Measurements from ENCODE around the gene MON2. TPM values are rescaled to one million over a fixed set of nuclear protein-coding genes. Genes with fewer than 3 reads are reported as not detected.
A peak's percentile ranks its signal among the peaks of the same experiment; 100 is the strongest.

Gene MON2
- total RNA-seq, 2 donors from 2014 or later, result 30.3 to 43.3 TPM

GRCh38 chr12:62469704-62470103 is 3.1 kb downstream of the MON2 start:
- no peaks in the 10 kb centered on the region for H3K4me1 ChIP-seq (ENCODE audit: control insufficient read depth, insufficient read depth, low read length)
- peak overlapping the region; percentile 98 for H3K4me3 ChIP-seq (ENCODE audit: low read length)
- TF ChIP-seq, protein P1, sequence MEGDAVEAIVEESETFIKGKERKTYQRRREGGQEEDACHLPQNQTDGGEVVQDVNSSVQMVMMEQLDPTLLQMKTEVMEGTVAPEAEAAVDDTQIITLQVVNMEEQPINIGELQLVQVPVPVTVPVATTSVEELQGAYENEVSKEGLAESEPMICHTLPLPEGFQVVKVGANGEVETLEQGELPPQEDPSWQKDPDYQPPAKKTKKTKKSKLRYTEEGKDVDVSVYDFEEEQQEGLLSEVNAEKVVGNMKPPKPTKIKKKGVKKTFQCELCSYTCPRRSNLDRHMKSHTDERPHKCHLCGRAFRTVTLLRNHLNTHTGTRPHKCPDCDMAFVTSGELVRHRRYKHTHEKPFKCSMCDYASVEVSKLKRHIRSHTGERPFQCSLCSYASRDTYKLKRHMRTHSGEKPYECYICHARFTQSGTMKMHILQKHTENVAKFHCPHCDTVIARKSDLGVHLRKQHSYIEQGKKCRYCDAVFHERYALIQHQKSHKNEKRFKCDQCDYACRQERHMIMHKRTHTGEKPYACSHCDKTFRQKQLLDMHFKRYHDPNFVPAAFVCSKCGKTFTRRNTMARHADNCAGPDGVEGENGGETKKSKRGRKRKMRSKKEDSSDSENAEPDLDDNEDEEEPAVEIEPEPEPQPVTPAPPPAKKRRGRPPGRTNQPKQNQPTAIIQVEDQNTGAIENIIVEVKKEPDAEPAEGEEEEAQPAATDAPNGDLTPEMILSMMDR (conservative IDR thresholded peaks at IDR 0.05), result no peak
- H3K9me3 Mint-ChIP-seq, result peaks cover 3% of the 10 kb centered on the region
- peaks cover 2% of the 10 kb centered on the region for H3K36me3 Mint-ChIP-seq (ENCODE audit: low read depth)
- no peak overlapping the region for H3K27ac Mint-ChIP-seq
- H3K4me1 Mint-ChIP-seq, result peaks cover 10% of the 10 kb centered on the region
- no peak overlapping the region for H3K9ac ChIP-seq (ENCODE audit: extremely low read depth, low read length, poor library complexity, severe bottlenecking)
- WGBS, 2 experiments (ENCODE audit: insufficient coverage in 1 of 2, insufficient read length in 1 of 2), result 96 to 100% methylated on average over 1 to 2 of the region's 2 CpGs
- H3K27me3 Mint-ChIP-seq (ENCODE audit: insufficient read depth), result no peaks in the 10 kb centered on the region
- H3K27ac ChIP-seq (ENCODE audit: low read depth, low read length), result no peak overlapping the region
- no peaks in the 10 kb centered on the region for H3K27me3 ChIP-seq (ENCODE audit: control insufficient read depth, insufficient read depth, low read length, poor library complexity, severe bottlenecking)
- no peak for DNase-seq
- peaks cover 8% of the 10 kb centered on the region for H3K36me3 ChIP-seq (ENCODE audit: control insufficient read depth, insufficient read depth, low read length)
- no peak overlapping the region for H3K4me3 Mint-ChIP-seq
- peaks cover 2% of the 10 kb centered on the region for H3K9me3 ChIP-seq (ENCODE audit: control insufficient read depth, low read length)

DNA sequence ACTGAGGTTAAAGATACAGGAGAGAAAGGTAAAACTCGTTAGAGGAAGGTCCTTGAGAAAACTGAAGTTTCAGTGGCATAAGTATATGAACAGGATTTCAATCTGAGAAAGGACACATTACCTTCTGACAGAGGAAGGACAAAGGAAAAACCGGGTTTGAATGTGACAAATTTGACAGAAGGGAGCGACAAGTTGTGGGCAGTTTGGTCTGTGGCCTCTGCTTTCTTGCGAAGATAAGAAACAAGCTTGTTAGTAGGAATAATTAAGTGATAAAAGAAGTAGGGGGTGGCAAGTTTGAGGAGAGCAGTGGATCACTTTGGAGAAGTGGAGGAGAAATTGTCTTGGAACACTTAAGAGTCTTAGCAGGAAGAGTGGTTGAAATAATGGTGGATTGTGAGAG is 5.1 kb downstream of the MON2 start:
- no peak overlapping the region for H3K27ac Mint-ChIP-seq
- TF ChIP-seq, protein P1 (conservative IDR thresholded peaks at IDR 0.05), result no peak
- Histone ChIP-seq H3K27me3 (ENCODE audit: control insufficient read depth, insufficient read depth, low read length, poor library complexity, severe bottlenecking) (no peaks in the 10 kb centered on the region), H3K9ac (ENCODE audit: extremely low read depth, low read length, poor library complexity, severe bottlenecking) (no peak overlapping the region), H3K36me3 (ENCODE audit: control insufficient read depth, insufficient read depth, low read length) (peaks cover 8% of the 10 kb centered on the region), H3K4me1 (ENCODE audit: control insufficient read depth, insufficient read depth, low read length) (no peaks in the 10 kb centered on the region), H3K4me3 (ENCODE audit: low read length) (peak overlapping the region; percentile 48), H3K27ac (ENCODE audit: low read depth, low read length) (no peak overlapping the region), H3K9me3 (ENCODE audit: control insufficient read depth, low read length) (no peaks in the 10 kb centered on the region)
- no peak for DNase-seq
- H3K9me3 Mint-ChIP-seq, result no peaks in the 10 kb centered on the region
- peaks cover 4% of the 10 kb centered on the region for H3K36me3 Mint-ChIP-seq (ENCODE audit: low read depth)
- no peak overlapping the region for H3K4me3 Mint-ChIP-seq
- peaks cover 10% of the 10 kb centered on the region for H3K4me1 Mint-ChIP-seq
- H3K27me3 Mint-ChIP-seq (ENCODE audit: insufficient read depth), result no peaks in the 10 kb centered on the region
- WGBS, 2 experiments (ENCODE audit: insufficient coverage in 1 of 2, insufficient read length in 1 of 2), result 79 to 83% methylated on average over 4 of the region's 4 CpGs

DNA sequence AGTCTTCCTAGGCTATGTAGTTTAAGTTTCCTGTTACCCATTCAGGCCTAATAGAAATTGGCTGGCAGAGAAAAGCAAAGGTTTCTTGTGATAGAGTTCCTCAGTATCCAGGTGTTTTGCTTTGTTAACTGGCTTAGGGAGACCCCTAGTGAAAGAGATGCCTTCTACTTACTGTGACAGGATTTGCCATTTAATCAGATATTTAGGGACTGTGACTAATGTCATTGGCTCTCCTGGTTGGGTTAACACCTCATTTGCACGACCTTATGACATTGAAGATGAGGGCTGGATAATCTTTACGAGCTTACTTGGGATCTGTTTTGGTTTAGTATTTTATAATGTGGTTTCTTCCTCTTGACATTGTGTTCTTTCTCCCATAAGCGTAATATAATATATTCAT is 5.8 kb downstream of the MON2 start:
- Mint-ChIP-seq H3K4me3 (no peak overlapping the region), H3K27me3 (ENCODE audit: insufficient read depth) (no peaks in the 10 kb centered on the region), H3K9me3 (no peaks in the 10 kb centered on the region), H3K4me1 (peaks cover 9% of the 10 kb centered on the region), H3K36me3 (ENCODE audit: low read depth) (peaks cover 8% of the 10 kb centered on the region), H3K27ac (no peak overlapping the region)
- Histone ChIP-seq H3K9ac (ENCODE audit: extremely low read depth, low read length, poor library complexity, severe bottlenecking) (no peak overlapping the region), H3K36me3 (ENCODE audit: control insufficient read depth, insufficient read depth, low read length) (peaks cover 8% of the 10 kb centered on the region), H3K9me3 (ENCODE audit: control insufficient read depth, low read length) (no peaks in the 10 kb centered on the region), H3K4me1 (ENCODE audit: control insufficient read depth, insufficient read depth, low read length) (no peaks in the 10 kb centered on the region), H3K27me3 (ENCODE audit: control insufficient read depth, insufficient read depth, low read length, poor library complexity, severe bottlenecking) (no peaks in the 10 kb centered on the region), H3K27ac (ENCODE audit: low read depth, low read length) (no peak overlapping the region), H3K4me3 (ENCODE audit: low read length) (peak overlapping the region; percentile 48)
- 60% methylated on average over 2 of the region's 3 CpGs; no CpG with 5 or more reads in 1 of the 2 experiments for WGBS, 2 experiments (ENCODE audit: insufficient coverage in 1 of 2, insufficient read length in 1 of 2)
- DNase-seq, result peak; percentile 69
- TF ChIP-seq, protein P1 (conservative IDR thresholded peaks at IDR 0.05), result peak; percentile 61

All from endodermal cell (in vitro differentiated cells).